AG09309 (cell line): Measurements from ENCODE around the gene LRRC53.

ENCODE experiments used
- DNase-seq: peaks from one replicate; pipeline ENCODE4 v3.0.0-alpha.2; 2010; ENCODE audit warnings: low read depth
- H3K4me3 ChIP-seq: 2 replicates; pipeline ENCODE4 v1.5.1; 2011; ENCODE audit warnings: mild to moderate bottlenecking, low read depth, low read length, moderate library complexity; ENCODE audit not compliant: control insufficient read depth
- TF ChIP-seq, protein P1 (sequence below): IDR thresholded peaks from 2 replicates; pipeline ENCODE4 v1.5.1; 2011; ENCODE audit warnings: mild to moderate bottlenecking, low read depth, low read length, inconsistent platforms; ENCODE audit not compliant: insufficient read depth, control insufficient read depth; ENCODE audit errors: missing control alignments

LRRC53 gene

DNA sequence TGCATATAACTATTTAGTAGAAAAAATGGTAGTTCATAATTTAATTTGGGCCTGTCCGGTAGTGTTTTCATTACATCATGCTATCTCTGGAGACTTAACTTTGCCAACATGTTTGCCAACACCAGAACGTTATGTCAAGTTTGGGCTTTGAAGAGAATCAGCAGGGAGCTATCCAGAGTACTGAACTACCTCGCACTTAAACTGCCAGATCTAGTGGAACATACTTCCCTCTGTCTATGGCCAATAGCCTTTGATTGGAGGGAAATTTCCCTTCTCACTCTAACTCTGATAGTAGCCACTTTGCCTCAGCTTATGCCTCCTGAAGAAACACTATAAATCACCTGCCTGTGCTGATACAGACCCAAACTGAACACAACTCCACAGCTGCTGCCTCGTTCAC is 10.0 kb downstream of the LRRC53 start:
- no peak overlapping the region for H3K4me3 ChIP-seq
- no peak for DNase-seq

DNA sequence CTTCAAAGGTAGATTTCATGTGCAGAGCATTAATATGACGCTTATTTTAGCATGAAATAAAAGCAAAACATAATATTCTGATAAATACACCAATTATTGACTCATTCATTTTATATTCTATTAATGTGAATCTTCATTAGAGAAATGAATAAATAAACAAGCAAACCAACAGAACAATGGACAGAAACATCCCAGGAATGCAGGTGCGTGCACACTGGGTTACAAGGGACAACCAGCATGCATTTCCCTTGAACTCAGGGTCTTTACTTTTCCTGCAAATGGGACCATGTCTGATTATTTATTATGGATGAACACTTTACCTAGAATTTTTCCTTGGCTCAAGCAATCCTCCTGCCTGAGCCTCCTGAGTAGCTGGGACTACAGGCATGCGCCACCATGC is 13.5 kb downstream of the LRRC53 start:
- TF ChIP-seq, protein P1, sequence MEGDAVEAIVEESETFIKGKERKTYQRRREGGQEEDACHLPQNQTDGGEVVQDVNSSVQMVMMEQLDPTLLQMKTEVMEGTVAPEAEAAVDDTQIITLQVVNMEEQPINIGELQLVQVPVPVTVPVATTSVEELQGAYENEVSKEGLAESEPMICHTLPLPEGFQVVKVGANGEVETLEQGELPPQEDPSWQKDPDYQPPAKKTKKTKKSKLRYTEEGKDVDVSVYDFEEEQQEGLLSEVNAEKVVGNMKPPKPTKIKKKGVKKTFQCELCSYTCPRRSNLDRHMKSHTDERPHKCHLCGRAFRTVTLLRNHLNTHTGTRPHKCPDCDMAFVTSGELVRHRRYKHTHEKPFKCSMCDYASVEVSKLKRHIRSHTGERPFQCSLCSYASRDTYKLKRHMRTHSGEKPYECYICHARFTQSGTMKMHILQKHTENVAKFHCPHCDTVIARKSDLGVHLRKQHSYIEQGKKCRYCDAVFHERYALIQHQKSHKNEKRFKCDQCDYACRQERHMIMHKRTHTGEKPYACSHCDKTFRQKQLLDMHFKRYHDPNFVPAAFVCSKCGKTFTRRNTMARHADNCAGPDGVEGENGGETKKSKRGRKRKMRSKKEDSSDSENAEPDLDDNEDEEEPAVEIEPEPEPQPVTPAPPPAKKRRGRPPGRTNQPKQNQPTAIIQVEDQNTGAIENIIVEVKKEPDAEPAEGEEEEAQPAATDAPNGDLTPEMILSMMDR, result no peak
- H3K4me3 ChIP-seq, result no peak overlapping the region
- no peak for DNase-seq

More for the DNA sequence above, 10.0 kb downstream of the LRRC53 start:
- TF ChIP-seq, protein P1, result no peak

DNA sequence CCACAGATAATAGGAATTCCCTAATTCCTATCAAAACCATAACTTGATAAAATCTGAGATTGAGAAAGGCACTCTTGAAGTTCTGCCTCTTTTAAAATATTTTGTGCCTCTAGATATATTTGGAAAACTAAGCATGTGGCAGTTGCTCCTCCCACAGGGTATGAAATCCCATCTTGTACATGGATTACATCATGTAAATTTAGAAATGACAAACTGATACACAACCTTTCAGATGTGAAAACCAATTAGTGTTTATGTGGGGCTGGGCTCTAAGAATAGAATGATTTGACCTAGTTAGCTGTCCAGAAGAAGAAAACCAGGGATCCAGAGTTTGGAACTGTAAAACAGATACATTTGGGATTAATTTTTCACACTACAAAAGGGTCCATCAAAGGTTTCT is 15.7 kb downstream of the LRRC53 start:
- no peak for DNase-seq
- H3K4me3 ChIP-seq, result no peak overlapping the region
- TF ChIP-seq, protein P1, result no peak

DNA sequence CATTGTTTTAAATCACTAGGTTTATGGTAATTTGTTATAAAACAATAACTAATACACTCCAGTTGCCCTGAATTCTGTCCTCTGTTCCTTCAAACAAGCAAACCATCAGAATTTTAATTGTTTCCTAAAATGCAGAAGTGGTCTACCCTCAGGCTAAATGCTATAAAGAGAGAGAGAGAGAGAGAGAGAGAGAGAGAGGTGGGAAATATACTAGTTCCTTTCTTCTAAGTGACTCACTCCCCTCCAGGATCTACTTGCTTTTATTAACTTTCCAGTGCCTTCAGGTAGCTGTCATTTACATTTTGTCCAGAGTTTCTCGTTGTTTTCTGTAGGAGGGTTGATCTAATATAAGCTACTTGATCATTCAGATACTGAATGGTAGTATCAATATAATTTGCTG is 26.4 kb downstream of the LRRC53 start:
- H3K4me3 ChIP-seq, result no peak overlapping the region
- no peak for DNase-seq
- TF ChIP-seq, protein P1, result no peak

DNA sequence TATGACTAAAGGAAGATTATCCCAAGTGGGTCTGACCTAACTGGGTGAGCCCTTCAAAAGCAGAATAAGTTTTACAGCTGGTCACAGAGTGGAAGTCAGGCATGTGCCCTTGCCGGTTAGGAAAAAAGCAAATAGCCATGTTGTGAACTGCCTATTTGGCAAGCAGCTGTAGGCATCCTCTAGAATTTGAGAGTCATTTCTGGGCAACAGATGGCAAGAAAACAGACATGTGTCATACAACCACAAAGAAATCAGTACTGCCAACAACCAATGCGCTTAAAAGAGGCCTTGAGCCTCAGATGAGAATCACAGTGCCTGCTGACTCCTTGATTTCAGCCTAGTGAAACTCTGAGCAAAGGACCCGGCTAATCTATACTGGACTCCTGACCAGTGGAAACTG is 26.8 kb downstream of the LRRC53 start:
- DNase-seq, result no peak
- H3K4me3 ChIP-seq, result no peak overlapping the region
- TF ChIP-seq, protein P1, result no peak

DNA sequence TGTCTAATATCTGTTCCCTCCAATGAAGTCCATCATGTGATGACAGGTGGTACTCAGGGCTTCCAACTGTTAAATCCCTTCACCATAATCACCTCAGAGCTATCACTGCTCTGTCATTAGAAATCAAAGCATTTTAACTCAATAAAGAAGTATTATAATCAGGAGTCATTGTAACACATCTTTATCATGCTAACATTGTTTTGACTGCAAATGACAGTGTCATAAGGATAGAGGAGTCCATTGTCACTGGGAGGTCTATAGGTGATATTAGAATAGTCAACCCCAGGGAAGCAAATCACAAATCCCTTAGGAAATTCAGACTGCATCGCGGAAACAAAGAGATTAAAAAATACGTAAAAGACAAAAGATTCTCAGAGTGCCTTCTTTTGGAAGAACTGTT is 30.8 kb downstream of the LRRC53 start:
- TF ChIP-seq, protein P1, result no peak
- no peak for DNase-seq
- H3K4me3 ChIP-seq, result no peak overlapping the region

DNA sequence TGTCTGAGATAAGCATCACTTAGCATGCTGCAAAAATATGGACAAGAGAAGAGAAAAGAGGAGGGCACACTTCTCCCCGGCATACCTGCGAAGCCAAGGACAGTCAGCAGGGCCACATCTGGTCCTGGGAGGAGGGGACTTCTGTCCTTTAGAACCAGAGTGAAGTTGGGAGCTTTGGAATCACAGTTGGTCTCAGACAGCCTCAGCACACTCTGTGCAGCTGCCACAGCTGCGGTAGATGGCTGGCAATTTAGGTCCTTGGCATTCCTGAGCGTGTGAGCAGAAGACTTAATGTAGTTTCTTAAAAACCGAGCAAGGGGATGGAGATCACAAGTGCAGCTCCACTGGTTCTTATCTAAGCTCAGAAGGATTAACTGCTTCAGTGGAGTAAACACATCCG is 32.3 kb downstream of the LRRC53 start:
- TF ChIP-seq, protein P1, result no peak
- no peak overlapping the region for H3K4me3 ChIP-seq
- DNase-seq, result no peak
